Measurements from ENCODE around the gene KRT79.

KRT79 gene

DNA sequence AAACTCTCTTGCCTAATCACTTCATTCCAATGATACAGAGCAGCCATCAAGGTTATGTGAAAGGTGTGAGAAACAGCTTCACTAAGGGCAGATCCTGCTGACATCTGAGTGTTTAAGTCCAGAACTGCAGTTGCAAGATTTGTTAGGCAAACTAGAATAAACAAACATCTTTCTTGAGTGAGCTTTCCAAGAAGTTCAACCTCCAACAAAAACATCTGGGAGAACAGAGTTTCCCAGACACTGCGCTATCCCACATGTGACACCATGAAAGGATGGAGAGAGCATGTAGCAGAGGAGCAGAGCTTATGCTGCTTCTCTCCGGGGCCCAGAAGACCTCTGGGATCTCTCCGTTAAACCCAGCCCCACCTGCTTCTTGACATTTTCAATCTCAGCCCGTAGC is 62.6 kb downstream of the KRT79 start:
- no peak for DNase-seq (ENCODE audit: low spot score)

Data from kidney tubule cell (primary cell).